GM18868 (cell line): ENCODE measurements around the gene MARCHF5.
"Not testable (repeated sequence)": the region's sequence is repeated elsewhere in the genome, so short reads cannot be mapped to it uniquely, and the experiment has no call there.

Source experiments
- ATAC-seq: cut with Tn5 transposase; IDR thresholded peaks from one replicate; pipeline ENCODE4 v1.9.1; 2021; ENCODE audit warnings: mild to moderate bottlenecking, moderate library complexity; ENCODE audit not compliant: unreplicated experiment

Gene MARCHF5

GRCh38 chr10:92304061-92304460 lies 13.1 kb downstream of the MARCHF5 start:
- no peak for ATAC-seq

GRCh38 chr10:92305133-92306072 lies 14.4 kb downstream of the MARCHF5 start:
- no peak for ATAC-seq

- ATAC-seq = no peak
Observed at GRCh38 chr10:92309272-92309671, 18.3 kb downstream of the MARCHF5 start.

- no peak for ATAC-seq
Observed at GRCh38 chr10:92313750-92314149, 22.8 kb downstream of the MARCHF5 start.

GRCh38 chr10:92316610-92317009 lies 25.6 kb downstream of the MARCHF5 start:
- ATAC-seq = no peak

- ATAC-seq = no peak
Observed at GRCh38 chr10:92323079-92323478, 32.1 kb downstream of the MARCHF5 start.

- no peak for ATAC-seq
Observed at GRCh38 chr10:92327445-92328433, 36.8 kb downstream of the MARCHF5 start.

- ATAC-seq = no peak
Observed at GRCh38 chr10:92328993-92329392, 38.0 kb downstream of the MARCHF5 start.

- not testable (repeated sequence) for ATAC-seq
Observed at GRCh38 chr10:92329927-92330326, 39.0 kb downstream of the MARCHF5 start.

- no peak for ATAC-seq
Observed at GRCh38 chr10:92342796-92343195, 51.8 kb downstream of the MARCHF5 start.

GRCh38 chr10:92345575-92345974 lies 54.6 kb downstream of the MARCHF5 start:
- ATAC-seq = not testable (repeated sequence)

- not testable (repeated sequence) for ATAC-seq
Observed at GRCh38 chr10:92347035-92347676, 56.2 kb downstream of the MARCHF5 start.

GRCh38 chr10:92350411-92350810 lies 59.4 kb downstream of the MARCHF5 start:
- no peak for ATAC-seq

- no peak for ATAC-seq
Observed at GRCh38 chr10:92354587-92354986, 63.6 kb downstream of the MARCHF5 start.

- no peak for ATAC-seq
Observed at GRCh38 chr10:92356041-92356440, 65.1 kb downstream of the MARCHF5 start.

GRCh38 chr10:92363498-92363897 lies 72.5 kb downstream of the MARCHF5 start:
- ATAC-seq = no peak

GRCh38 chr10:92366412-92367021 lies 75.5 kb downstream of the MARCHF5 start:
- ATAC-seq = no peak

- ATAC-seq = no peak
Observed at GRCh38 chr10:92377962-92378361, 87.0 kb downstream of the MARCHF5 start.

- ATAC-seq = no peak
Observed at GRCh38 chr10:92381543-92381954, 90.6 kb downstream of the MARCHF5 start.

- ATAC-seq = no peak
Observed at GRCh38 chr10:92382631-92383030, 91.7 kb downstream of the MARCHF5 start.
